DND-41 (cell line): ENCODE measurements around the gene PTPRD.

Experiments
- CTCF ChIP-seq: IDR thresholded peaks from 2 replicates; pipeline ENCODE4 v1.5.1; 2012; ENCODE audit warnings: borderline replicate concordance, low read length, moderate library complexity, mild to moderate bottlenecking; ENCODE audit not compliant: poor library complexity, severe bottlenecking; ENCODE audit errors: extremely low read depth
- EZH2 ChIP-seq: IDR thresholded peaks from 3 replicates; pipeline ENCODE4 v1.6.1; 2012; ENCODE audit warnings: borderline replicate concordance, low read depth, mild to moderate bottlenecking, moderate library complexity, low read length, inconsistent platforms; ENCODE audit not compliant: severe bottlenecking

GRCh38 chr9:8408575-8409190, 2204.1 kb downstream of the PTPRD start:
- TF ChIP-seq CTCF (no peak), EZH2 (no peak)
